ENCODE measurements around the gene PFKP.

The PFKP gene

DNA sequence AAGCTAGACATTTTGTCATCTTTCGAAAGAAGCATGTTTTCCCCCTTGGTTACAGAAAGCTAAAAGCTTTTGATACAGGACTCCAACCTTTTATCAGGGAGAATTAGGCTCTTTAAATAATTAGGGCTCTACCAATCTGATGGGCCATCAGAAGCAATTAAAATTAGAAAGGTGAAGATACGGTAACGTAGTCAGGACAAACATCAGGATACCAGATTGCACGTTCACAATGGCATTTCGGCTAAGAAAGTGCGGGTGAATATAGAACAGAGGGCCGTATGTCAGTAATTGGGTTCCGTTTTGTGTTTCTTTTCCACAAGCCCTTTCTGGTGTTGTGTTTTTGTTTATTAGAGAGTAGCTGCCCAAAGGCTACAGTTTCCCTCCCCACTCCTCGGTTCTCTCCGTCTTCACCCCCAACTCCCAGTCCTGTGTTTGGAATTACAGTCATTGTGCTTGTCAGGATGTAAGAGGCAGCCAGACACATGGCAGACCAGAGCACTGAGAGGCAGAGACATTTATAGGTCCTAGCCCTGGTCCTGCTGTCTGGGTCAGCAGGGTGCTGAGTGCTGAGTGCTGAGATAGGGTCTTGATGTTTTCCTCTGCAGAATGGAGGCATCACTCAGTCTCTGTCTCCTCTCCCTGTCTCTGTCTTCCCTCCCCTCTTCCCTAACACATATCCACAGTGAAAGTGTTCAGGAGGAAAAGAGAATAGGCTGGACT is 5.5 kb downstream of the PFKP start:
- DNase-seq = no peak

- no peak for DNase-seq
These were observed 6.9 kb downstream of the PFKP start for GRCh38 chr10:3074145-3074665.

DNA sequence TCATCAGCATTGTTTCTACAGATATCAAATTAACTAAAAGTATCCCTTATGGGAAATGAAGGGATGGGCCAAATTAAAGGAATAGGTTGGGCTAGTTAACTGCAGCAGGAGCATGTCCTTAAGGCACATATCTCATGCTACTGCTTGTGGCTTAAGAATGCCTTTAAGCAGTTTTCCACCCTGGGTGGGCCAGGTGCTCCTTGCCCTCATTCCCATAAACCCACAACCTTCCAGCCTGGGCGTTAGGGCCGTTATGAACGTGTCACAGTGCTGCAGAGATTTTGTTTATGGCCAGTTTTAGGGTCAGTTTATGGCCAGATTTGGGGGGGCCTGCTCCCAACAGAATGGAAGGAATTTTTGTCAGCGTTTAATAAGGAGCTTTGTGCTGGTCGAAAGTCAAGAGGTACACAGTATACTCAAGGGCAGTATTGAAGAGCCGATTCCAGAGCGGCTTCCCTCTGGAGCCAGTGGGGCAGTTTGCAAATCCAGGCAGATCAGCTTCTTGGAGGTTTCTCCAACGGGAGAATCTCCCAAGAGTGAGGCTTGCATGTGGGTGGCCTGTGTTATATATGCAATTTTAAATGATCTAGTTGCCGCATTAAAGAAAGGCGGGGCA is 7.7 kb downstream of the PFKP start:
- no peak for DNase-seq

- DNase-seq = no peak
These were observed 8.8 kb downstream of the PFKP start for GRCh38 chr10:3076138-3076537.

DNA sequence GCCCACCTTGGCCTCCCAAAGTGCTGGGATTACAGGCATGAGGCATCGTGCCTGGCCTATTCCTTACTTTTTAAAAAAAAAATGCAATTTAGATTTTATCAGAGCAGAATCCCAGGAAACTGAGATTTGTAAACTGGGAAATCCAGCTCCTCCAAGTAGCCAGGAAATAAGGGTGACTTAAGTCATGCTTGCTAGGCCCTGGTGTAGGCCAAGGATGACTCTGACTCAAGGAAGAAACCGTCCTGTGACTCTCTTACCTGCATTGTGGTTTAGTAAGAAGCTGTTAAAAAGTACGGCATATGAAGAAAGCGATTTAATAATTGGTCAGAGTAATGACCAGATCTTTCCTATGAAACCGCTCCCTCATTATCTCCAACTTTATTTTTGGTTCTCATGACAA is 10.2 kb downstream of the PFKP start:
- no peak for DNase-seq

DNA sequence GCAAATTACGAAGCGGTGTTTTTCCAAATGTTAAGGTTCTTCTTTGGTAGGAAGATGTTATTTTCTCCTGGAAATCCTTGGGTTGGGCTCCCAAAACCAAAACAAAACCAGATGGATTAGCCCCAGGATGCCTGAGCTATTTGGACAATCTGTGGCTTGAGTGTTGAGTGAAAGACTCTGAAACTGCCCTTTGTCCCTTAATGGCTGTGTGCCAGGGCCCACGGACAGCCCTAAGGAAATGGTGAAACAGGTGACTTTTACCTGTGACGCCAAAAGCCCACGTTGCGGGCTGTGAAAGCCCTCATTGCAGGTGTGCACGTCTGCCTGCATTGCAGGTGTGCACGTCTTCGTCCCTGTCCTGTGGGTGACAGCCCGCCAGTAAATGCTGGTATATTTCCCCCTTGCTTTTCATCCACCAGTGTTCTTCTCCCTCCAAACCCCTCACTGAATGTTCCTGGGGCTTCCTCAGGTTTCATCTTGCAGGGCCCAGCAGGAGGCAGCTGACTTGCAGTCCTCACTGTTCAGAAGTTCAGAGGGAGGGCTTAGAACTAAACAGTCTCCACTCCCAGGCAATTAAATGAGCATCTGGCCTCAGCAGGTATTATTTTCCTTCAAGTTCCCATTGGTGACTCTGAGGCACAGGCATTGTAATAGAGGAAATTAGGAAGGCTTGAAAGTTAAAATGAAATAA is 10.7 kb downstream of the PFKP start:
- no peak for DNase-seq

DNA sequence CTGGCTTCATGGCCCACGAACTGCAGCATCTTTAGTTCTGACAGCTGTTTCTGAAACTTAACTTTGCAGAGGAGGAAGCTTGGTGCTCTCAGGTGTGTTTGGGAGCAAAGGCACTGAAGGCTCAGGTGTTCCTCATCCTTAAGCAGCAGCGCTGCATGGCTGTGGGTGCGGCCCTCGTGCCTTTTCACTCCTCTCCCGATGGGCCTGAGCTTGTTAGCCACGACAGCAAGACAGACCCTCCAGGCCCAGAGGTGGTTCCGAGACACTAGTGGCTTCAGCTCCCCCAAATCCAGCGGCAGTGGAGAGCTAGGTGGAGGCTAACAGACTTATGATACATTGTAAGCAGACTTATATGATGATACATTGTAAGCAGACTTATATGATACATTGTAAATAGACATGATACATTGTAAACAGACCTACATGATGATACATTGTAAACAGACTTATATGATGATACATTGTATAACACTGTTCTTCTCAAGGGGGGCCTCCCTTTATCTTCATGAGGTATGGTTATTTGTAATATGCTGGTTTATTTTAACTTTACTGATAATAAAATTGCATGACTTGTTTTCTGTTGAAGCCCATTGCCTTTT is 14.1 kb downstream of the PFKP start:
- no peak for DNase-seq

DNA sequence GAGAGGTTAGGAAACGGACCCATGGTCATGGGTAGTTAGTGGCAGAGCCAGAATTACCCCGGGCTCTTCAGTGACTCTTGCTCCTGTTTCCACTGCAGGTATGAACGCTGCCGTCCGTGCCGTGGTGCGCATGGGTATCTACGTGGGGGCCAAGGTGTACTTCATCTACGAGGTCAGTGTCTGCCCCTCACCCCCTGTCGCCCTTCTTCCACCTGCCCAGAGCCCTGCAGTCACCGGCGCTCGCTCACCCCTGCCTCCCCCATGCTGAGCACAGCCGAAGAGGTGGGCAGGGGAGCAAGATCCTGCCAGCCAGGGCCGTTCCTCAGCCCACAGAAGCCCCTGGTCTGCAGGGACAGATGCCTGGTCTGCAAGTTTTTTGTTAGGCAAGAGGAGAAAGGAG is 14.9 kb downstream of the PFKP start:
- DNase-seq = no peak

DNA sequence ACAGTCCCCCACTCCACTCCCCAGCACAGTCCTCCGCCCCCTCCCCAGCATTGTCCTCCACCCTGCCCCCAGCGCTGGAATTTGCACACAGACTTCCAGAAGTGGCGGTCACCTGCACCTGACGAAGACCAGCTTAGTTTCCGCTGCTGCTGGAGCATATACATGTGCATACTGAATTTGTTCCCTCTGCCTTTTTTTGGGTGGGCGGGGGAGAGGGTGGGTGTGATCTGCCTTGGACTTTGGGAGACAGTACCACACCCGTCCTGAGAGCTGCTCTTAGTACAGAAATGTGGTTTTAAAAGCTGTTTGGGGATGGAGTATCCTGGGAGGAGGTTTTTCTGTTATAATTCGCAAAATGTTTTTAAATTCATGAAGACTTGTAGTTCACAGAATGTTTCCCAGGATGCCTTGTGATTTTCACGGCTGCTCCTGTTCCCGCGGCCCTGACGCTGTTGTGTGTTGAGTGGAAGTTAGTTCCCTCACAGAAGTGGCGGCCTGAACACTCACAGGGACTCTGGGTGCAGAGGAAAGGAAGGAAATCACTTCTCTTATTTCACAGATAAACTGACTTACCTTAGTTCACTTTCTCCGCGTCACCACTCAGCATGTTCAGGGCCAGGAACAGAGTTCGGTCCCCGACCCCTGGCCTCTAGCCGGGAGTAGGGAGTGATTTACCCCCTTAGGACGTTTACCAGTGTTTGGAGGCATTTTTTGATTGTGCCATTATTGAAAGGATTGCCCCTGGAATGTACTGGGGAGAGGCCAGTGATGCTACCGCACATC is 18.6 kb downstream of the PFKP start:
- no peak for DNase-seq

DNA sequence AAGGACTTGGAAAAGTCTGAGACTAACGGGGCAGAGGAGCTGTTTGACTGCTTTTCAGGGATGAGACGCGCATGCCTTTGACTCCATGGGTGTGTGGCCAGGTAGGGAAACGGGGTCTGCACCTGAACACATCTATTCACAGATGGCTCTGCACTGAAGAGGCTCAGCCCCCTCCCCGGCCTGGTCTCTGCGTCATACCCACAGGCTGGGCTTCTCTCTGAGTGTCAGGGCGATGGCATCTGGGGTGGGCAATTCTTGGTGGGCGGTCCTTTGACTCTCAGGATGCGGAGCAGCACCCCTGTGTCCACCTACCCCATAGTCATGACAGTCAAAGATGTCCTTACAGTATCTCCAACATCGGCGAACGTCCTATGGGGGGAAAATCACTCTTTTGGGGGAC is 23.0 kb downstream of the PFKP start:
- no peak for DNase-seq

GRCh38 chr10:3090914-3091787 is 23.8 kb downstream of the PFKP start:
- no peak for DNase-seq

DNA sequence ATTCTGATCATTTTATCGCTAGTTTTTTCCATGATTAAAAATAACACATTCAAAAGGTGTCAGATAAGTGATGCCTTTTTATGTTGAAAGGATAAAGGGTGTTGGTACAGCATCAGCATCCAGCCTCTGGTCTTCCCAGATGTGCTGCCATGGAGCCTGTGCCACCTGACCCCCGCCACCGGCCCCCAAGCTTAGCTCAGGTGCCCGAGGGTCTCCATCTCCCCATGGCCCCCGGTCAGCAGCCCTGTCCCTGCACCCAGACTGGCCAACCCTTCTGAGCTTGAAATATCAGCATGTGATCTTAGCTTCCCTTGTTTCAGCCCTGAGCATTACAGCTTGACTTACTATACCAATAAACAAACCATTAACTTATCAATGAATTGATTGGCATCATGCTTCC is 24.6 kb downstream of the PFKP start:
- no peak for DNase-seq

GRCh38 chr10:3093996-3094395 is 26.6 kb downstream of the PFKP start:
- no peak for DNase-seq

DNA sequence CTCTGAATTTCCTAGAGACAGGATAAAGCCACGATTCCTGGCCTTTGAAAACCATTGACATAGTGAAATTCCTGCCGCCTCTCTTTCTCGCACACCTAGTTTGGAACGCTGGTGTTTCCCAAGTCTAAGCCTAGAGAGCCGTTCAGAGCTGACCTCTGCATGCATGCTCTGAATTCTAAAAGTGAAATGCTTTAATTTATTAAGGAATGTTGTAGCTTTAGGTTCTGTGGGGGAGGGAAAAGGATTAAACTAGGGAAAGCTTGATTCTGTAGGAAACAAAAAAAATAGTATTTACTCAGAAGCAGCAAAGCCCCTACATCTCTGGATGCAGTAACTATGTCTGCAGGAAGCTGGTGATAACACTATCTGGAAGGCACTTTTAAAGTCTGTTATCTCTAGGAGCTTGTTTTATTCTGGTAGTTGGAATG is 27.3 kb downstream of the PFKP start:
- DNase-seq = no peak

DNA sequence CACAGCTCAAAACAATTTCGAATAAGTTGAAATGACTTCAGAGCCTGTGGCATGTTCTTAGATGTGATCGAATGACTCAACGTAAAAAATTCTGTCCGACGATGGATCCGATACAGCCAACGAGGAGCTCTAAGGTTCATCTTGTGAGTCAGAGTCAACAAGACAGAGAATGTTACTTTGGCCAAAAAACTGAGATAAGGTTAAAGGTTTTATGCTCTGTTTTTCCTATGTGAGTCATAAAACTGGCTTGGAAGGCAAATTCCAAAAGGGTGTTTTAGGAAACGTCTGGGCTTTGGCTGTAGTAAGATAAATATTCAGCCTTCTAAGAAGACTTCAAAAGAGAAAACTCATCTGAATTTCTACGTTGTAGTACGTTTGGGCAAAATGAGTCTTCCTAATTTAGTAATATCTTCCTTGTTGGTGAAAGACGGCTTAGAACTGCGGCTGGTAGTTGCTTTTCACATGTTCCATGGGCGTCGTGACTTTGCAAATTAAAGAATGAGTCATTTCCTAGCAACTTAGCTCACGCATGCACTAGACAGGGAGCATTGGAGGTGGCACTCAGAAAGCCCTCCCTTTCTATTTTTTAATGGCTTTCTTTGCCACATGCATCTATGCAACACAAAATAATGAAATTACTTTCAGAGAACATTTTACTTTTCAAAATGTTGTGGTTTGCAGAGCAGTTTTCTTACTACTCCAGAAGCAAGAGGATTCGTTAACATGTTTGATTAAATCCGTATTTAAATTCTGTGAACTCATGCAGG is 28.2 kb downstream of the PFKP start:
- no peak for DNase-seq

- DNase-seq = no peak
These were observed 28.8 kb downstream of the PFKP start for GRCh38 chr10:3096149-3096548.

DNA sequence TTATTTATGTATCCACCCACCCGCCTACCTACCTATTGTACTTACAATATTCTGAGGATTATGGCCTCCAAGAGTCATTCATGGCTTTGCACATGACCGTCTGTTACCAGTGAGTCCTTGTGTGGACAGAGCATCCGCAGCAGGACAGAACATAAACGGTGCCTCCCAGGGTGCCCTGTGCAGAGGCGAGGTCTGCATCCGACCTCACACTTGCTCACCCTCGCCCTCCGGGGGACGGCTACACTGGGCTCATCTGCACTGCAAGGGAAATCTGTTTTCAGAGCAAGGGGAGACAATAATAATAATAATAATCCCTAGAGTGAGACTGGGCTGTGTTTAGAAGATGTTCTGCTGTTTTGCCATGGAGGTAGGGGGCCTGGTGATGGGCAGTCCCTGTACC is 29.8 kb downstream of the PFKP start:
- no peak for DNase-seq

DNA sequence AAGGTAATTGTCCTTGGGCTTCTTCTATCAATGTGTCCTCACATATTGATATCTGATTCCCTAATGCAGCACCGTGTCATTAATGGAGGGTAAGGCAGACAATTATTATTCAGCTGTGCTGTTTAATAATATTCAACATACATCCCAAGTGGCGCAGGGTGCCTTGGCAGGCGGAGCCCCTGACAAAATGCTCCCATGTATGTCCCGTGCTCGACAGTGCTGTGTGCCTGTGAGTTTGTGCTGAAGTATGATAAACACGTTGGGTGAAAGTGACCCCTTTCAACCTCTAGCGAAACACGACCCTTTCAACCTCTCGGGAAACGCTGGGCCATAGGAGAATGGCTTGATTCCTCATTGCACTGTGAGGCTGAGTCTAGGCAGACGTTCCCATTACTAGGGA is 31.3 kb downstream of the PFKP start:
- DNase-seq = no peak

- no peak for DNase-seq
These were observed 32.1 kb downstream of the PFKP start for GRCh38 chr10:3099291-3100092.

Data from activated T-cell treated with anti-CD3 and anti-CD28 coated beads, Interleukin-2, amount 50 U/mL, for 1 hour (primary cell).